Heart left ventricle (tissue), 16 donors: Measurements from ENCODE around the gene SH3RF3. TPM values are rescaled to one million over a fixed set of nuclear protein-coding genes. Genes with fewer than 3 reads are reported as not detected.
A peak's percentile ranks its signal among the peaks of the same experiment; 100 is the strongest.

Experiments
- ATAC-seq, 4 donors: fragments of 200-7000 bp; cut with Tn5 transposase; one replicate each; pipeline ENCODE4 v1.9.1; 2020 to 2022; ENCODE audit warnings: moderate library complexity in 4 of 4, mild to moderate bottlenecking in 3 of 4, moderate number of reproducible peaks in 1 of 4
- DNase-seq, 5 donors: peaks; one replicate each; pipeline ENCODE4 v3.0.0-alpha.2; 2020
- H3K27ac ChIP-seq, 12 donors: fragments of 200-600 bp; sonication (generic) in 4 of 12; one replicate each; pipeline versions ENCODE4 v1.5.0 to v1.8.0; 2016 to 2022; ENCODE audit warnings: mild to moderate bottlenecking in 2 of 12
- H3K27me3 ChIP-seq, 9 donors: fragments of 200-600 bp; sonication (generic) in 2 of 9; one replicate each; pipeline versions ENCODE4 v1.5.1 to v1.8.0; 2016 to 2022; ENCODE audit warnings: mild to moderate bottlenecking in 3 of 9
- H3K36me3 ChIP-seq, 9 donors: fragments of 200-600 bp; sonication (generic) in 2 of 9; one replicate each; pipeline versions ENCODE4 v1.5.0 to v1.8.0; 2018 to 2022; ENCODE audit warnings: mild to moderate bottlenecking in 2 of 9
- H3K4me1 ChIP-seq, 12 donors: fragments of 200-600 bp; sonication (generic) in 4 of 12; one replicate each; pipeline versions ENCODE4 v1.5.0 to v1.8.0; 2016 to 2022; ENCODE audit warnings: mild to moderate bottlenecking in 3 of 12
- H3K4me3 ChIP-seq, 12 donors: fragments of 200-600 bp; sonication (generic) in 4 of 12; one replicate each; pipeline versions ENCODE4 v1.5.0 to v1.8.0; 2017 to 2022; ENCODE audit warnings: mild to moderate bottlenecking in 9 of 12, moderate library complexity in 4 of 12
- H3K9me3 ChIP-seq, 12 donors: fragments of 200-600 bp; sonication (generic) in 4 of 12; one replicate each; pipeline versions ENCODE4 v1.5.0 to v1.8.0; 2016 to 2022; ENCODE audit warnings: mild to moderate bottlenecking in 1 of 12
- POLR2A ChIP-seq, 2 donors: fragments of 450-650 bp; IDR thresholded peaks; one replicate each; pipeline ENCODE4 v1.6.1; 2017; ENCODE audit warnings: antibody characterized with exemption in 2 of 2, mild to moderate bottlenecking in 2 of 2, moderate library complexity in 2 of 2
- WGBS, 4 donors: extraction: QIAGEN DNeasy Blood & Tissue Kit in 2 of 4; methylation state at CpG; one replicate each; pipeline versions ENCODE4 v1.1.5 to v1.1.7; 2013 to 2018; 5-methylcytosine and 5-hydroxymethylcytosine counted together
- intact Hi-C, 10 donors: fragments of 100-400 bp; cut with DNase I; formaldehyde crosslinking; loops; one replicate each; pipeline versions ENCODE4 v1.11.1 to v1.14.2; 2022
- polyA plus RNA-seq, 2 donors: library from polyadenylated mRNA; stranded (reverse); fragments of 200-250 nt; gene quantifications; one replicate each; pipeline ENCODE4 v1.2.3, GENCODE V29; 2013
- total RNA-seq, 9 donors: library from RNA; depleted of rRNA in 2 of 9; stranded (reverse); fragments of >200 nt in 2 of 9; fragmentation: NEBNext Ultra II Directional in 3 of 9; extraction: Animal tissue kit (Norgen Biotek cat#: 25700) in 3 of 9; gene quantifications; one replicate each; pipeline versions ENCODE4 v1.1.0 to v1.2.4, GENCODE V29; 2016 to 2023
- TF ChIP-seq, protein P1 (sequence below), 12 donors: fragments of 200-600 bp; sonication (generic) in 4 of 12; IDR thresholded peaks; one replicate each; pipeline versions ENCODE4 v1.5.0 to v1.8.0; 2018 to 2022; ENCODE audit warnings: antibody characterized with exemption in 12 of 12, mild to moderate bottlenecking in 5 of 12
- donor health status: ischemic (EF 13 %, LVEDD 7.1; RV severe dilation, severe dysfunction).
- donor health status: healthy with polysubstance abuse.
- donor health status: DM: no; HTN: yes; CAD: no.
- donor health status: DM: no; HTN: no; CAD: no.
- donor health status: ischemic (EF 25% LVEDD 6.9; RV normal size, moderate dysfunction).
- donor health status: ischemic (EF 25% LVEDD 5.7; RV mildly dilated, moderate dysfunction).
- donor health status: healthy.
- donor health status: DM: yes; HTN: yes; CAD: no.
- donor health status: ischemic (EF 35%, LVEDD 5.7; RV mildly dilated, moderate dysfunction).
- donor health status: nonischemic (EF 11% LVEDD 7.7; RV severe dilation, severe dysfunction).
- donor health status: DM: yes; HTN: yes; CAD: no.
- donor health status: PGD.
- donor health status: ischemic (EF 29% LVEDD 5.4; RV normal size, mild dysfunction).
- donor health status: nonischemic (EF 23%, LVEDD 6.1; RV moderate dilation, normal function).

The SH3RF3 gene
- total and polyA plus RNA-seq, 11 donors: 5.2 to 15.7 (median 7.9) TPM

GRCh38 chr2:109212836-109213563 lies 84.0 kb downstream of the SH3RF3 start:
- H3K36me3 ChIP-seq: no peaks in the 10 kb centered on the region
- H3K27me3 ChIP-seq: no peaks in the 10 kb centered on the region
- H3K9me3 ChIP-seq: peaks cover 0 to 8% (median 0%) of the 10 kb centered on the region in 12 donors
- WGBS, 4 donors: 93 to 97% (median 96%) methylated on average over 9 to 10 of the region's 10 CpGs
- H3K4me1 ChIP-seq: peaks cover 0 to 96% (median 40%) of the 10 kb centered on the region in 12 donors
- H3K4me3 ChIP-seq: no peak overlapping the region
- peak overlapping the region in 1 of 12 donors; percentile 42 for H3K27ac ChIP-seq
- ATAC-seq (no peak), DNase-seq (no peak)
- TF ChIP-seq, protein P1, sequence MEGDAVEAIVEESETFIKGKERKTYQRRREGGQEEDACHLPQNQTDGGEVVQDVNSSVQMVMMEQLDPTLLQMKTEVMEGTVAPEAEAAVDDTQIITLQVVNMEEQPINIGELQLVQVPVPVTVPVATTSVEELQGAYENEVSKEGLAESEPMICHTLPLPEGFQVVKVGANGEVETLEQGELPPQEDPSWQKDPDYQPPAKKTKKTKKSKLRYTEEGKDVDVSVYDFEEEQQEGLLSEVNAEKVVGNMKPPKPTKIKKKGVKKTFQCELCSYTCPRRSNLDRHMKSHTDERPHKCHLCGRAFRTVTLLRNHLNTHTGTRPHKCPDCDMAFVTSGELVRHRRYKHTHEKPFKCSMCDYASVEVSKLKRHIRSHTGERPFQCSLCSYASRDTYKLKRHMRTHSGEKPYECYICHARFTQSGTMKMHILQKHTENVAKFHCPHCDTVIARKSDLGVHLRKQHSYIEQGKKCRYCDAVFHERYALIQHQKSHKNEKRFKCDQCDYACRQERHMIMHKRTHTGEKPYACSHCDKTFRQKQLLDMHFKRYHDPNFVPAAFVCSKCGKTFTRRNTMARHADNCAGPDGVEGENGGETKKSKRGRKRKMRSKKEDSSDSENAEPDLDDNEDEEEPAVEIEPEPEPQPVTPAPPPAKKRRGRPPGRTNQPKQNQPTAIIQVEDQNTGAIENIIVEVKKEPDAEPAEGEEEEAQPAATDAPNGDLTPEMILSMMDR (IDR thresholded peaks at IDR 0.05): no peak
- no peak for TF ChIP-seq POLR2A (IDR thresholded peaks at IDR 0.05)
- intact Hi-C loops: no loop called here

DNA sequence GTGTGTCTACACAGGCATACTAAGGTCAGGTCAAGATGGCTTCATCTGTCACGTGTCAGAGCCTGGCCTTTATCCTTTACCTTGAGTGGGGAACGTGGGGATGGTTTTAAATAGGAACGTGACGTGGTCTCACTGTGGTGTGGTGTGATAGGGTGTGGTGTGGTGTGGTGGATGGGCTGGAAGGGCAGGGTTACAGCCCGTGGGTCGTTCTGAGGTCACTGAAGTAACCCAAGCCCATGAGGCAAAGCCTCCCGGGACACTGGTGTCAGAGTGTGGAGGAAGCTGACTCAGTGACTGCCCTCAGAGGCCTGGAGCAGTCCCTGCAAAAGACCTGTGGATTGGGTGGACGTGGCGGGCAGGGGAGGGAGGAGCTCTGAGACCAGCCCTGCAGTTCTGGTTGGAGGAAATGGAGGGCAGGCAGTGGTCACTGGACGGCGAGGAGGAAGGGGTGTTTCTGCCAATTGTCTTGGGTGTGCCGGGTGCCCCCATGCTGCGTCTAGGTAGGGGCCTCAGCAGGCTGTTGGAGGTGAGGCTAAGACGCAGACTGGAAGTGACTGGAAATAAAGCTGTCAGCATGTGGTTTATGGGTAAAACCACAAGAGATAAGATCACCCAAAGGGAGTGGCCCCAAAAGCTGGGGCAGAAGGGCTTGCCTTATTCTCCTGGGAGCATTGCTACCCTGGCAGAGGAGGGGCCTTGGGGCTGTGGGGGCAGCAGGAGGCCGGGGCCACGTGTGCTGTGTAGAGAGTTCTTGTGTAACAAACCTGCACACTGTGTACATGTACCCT lies 84.8 kb downstream of the SH3RF3 start:
- Histone ChIP-seq H3K27ac (peak overlapping the region in 1 of 12 donors; percentile 42), H3K27me3 (no peaks in the 10 kb centered on the region), H3K4me1 (peaks cover 0 to 100% (median 45%) of the 10 kb centered on the region in 12 donors), H3K9me3 (no peaks in the 10 kb centered on the region), H3K36me3 (no peaks in the 10 kb centered on the region), H3K4me3 (no peak overlapping the region)
- TF ChIP-seq, protein P1 (IDR thresholded peaks at IDR 0.05): no peak
- no peak for TF ChIP-seq POLR2A (IDR thresholded peaks at IDR 0.05)
- 67 to 73% (median 72%) methylated on average over 16 of the region's 16 CpGs for WGBS, 4 donors
- ATAC-seq (peak; percentile 16 to 71 (median 60)), DNase-seq (peak in 1 of 5 donors; percentile 75)
- intact Hi-C loops: no loop called here

DNA sequence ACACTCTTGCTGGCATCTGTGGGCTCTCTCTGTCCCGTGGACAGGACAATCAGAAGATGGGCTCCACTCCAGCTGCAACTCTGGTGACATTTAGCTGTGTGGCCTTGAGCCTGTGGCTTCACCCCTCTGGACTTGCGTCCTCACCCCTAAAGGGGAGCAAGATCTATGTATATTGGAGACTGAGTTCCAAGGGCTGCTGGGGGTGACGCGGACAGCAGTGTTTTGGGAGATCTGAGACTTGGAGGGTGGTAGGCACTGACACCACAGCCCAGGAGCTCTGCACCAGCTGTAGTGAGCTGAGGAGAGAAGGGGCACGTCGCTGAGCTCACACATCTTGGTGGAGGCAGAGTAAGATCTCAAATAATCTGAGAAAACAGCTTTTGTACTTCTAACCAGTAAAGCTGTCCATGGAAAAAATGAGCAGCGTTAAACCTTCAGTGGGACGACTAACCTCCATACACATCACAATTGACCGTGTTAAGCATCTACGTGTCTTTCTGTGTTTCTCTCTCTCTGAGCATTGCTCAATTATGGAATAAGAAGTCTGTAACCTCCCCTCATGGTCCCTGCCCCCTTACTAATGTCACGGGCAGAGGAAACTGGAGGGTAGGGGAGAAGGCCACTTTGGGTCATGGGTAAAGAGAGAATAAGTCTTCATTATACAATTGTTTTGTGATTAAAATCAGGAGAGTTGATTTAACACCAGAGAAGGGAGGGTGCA lies 85.8 kb downstream of the SH3RF3 start:
- no peak overlapping the region for H3K4me3 ChIP-seq
- intact Hi-C loops: no loop called here
- H3K9me3 ChIP-seq: no peaks in the 10 kb centered on the region
- no peaks in the 10 kb centered on the region for H3K36me3 ChIP-seq
- H3K27me3 ChIP-seq: no peaks in the 10 kb centered on the region
- ATAC-seq (no peak), DNase-seq (no peak)
- no peak for TF ChIP-seq POLR2A (IDR thresholded peaks at IDR 0.05)
- TF ChIP-seq, protein P1 (IDR thresholded peaks at IDR 0.05): no peak
- H3K4me1 ChIP-seq: peaks cover 0 to 97% (median 37%) of the 10 kb centered on the region in 12 donors
- WGBS, 4 donors: 90 to 93% (median 93%) methylated on average over 11 of the region's 11 CpGs
- H3K27ac ChIP-seq: peak overlapping the region in 1 of 12 donors; percentile 42
